ENCODE measurements around the gene IMMP2L. TPM values are rescaled to one million over a fixed set of nuclear protein-coding genes. Genes with fewer than 3 reads are reported as not detected.

The IMMP2L gene
- polyA plus RNA-seq, 2 of the 4 experiments (the other 2 are of a cell fraction): 16.1 to 23.8 TPM

DNA sequence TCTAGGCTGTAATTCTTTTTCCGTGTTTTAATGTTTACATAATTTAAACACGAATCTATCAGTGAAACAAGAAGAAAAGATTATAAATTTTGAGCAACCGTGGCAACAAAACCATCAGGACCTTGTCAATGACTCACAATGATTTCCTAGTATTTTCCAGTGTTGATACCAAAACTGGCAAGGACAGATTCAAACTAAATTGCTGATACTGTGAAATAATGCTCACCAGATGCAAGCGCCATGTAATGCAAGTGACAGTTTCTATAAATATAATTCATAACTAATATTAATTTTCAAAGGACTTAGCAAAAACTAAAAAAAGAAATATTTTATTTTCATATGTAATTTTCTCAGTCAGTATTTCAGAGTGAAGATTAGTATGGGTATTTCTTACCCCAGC lies 267.8 kb downstream of the IMMP2L start:
- H3K27ac ChIP-seq: no peak overlapping the region
- DNase-seq (ENCODE audit: low read depth in 1 of 2, low spot score in 1 of 2) (no peak), ATAC-seq (no peak), FAIRE-seq (no peak)
- H3K9me3 ChIP-seq: no peaks in the 10 kb centered on the region
- no peak overlapping the region for H3K4me2 ChIP-seq
- H3K4me1 ChIP-seq: peaks cover 4% of the 10 kb centered on the region; the same call in 2 of the 3 replicates
- 72% methylated on average over 4 of the region's 4 CpGs for WGBS (ENCODE audit: missing lambda C conversion rate)
- CTCF ChIA-PET: no interaction called here
- TF ChIP-seq PHF8 (IDR thresholded peaks at IDR 0.05; ENCODE audit: borderline replicate concordance, low read depth) (no peak), ZNF302 (CRISPR knock-in tag; IDR thresholded peaks at IDR 0.05) (no peak), SMC3 (IDR thresholded peaks at IDR 0.05) (no peak), RCOR1 (IDR thresholded peaks at IDR 0.05; ENCODE audit: low read depth, low read length) (no peak), CBX8 (IDR thresholded peaks at IDR 0.05) (no peak), NFE2L2 (conservative IDR thresholded peaks at IDR 0.05; ENCODE audit: low read length) (no peak), MAFK (IDR thresholded peaks at IDR 0.05; ENCODE audit: partially characterized antibody) (peak; percentile 31)
- TF ChIP-seq, protein P1, sequence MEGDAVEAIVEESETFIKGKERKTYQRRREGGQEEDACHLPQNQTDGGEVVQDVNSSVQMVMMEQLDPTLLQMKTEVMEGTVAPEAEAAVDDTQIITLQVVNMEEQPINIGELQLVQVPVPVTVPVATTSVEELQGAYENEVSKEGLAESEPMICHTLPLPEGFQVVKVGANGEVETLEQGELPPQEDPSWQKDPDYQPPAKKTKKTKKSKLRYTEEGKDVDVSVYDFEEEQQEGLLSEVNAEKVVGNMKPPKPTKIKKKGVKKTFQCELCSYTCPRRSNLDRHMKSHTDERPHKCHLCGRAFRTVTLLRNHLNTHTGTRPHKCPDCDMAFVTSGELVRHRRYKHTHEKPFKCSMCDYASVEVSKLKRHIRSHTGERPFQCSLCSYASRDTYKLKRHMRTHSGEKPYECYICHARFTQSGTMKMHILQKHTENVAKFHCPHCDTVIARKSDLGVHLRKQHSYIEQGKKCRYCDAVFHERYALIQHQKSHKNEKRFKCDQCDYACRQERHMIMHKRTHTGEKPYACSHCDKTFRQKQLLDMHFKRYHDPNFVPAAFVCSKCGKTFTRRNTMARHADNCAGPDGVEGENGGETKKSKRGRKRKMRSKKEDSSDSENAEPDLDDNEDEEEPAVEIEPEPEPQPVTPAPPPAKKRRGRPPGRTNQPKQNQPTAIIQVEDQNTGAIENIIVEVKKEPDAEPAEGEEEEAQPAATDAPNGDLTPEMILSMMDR (IDR thresholded peaks at IDR 0.05): no peak
- H3K4me3 ChIP-seq: no peak overlapping the region
- POLR2A ChIA-PET: no interaction called here

DNA sequence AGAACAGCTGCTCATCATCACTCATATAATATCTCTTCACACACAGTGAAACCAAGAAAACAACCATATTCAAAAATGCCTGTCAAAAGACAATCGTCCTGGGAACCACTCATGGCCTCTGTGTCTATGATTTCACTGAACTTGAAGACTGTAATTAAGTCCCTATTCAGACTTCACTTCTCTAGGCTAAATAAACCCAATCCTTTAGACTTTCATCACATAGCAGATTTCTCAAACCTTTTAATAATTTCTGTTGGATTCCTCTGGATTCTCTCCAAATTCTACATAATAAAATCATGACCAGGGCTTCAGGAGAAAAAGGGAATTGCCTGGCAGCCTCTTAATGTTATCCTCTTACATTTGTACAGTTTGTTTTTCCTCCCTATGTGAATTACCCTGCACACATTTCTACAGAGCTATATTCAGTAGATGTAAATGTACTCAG lies 270.2 kb downstream of the IMMP2L start:
- FAIRE-seq: no peak
- no peak for ATAC-seq
- Histone ChIP-seq H3K4me1 (peaks cover 4% of the 10 kb centered on the region; the same call in 2 of the 3 replicates), H3K4me2 (no peak overlapping the region), H3K4me3 (no peak overlapping the region), H3K9me3 (no peaks in the 10 kb centered on the region), H3K27ac (no peak overlapping the region)
- WGBS (ENCODE audit: missing lambda C conversion rate): 47% methylated on average over 1 of the region's 1 CpG
- no peak for DNase-seq (ENCODE audit: low read depth in 1 of 2, low spot score in 1 of 2)
- ChIA-PET CTCF (no interaction called here), POLR2A (no interaction called here)
- no peak for TF ChIP-seq RARB (CRISPR knock-in tag; IDR thresholded peaks at IDR 0.05)
- no peak for TF ChIP-seq TP53 (CRISPR knock-in tag; IDR thresholded peaks at IDR 0.05)
- TF ChIP-seq, protein P1 (IDR thresholded peaks at IDR 0.05): no peak
- TF ChIP-seq ESRRA (IDR thresholded peaks at IDR 0.05; ENCODE audit: borderline replicate concordance, low read length): no peak
- TF ChIP-seq POLR2AphosphoS2 (conservative IDR thresholded peaks at IDR 0.05; ENCODE audit: low read length): no peak
- no peak for TF ChIP-seq EHMT2 (IDR thresholded peaks at IDR 0.05; ENCODE audit: low read depth)
- TF ChIP-seq, protein P2, sequence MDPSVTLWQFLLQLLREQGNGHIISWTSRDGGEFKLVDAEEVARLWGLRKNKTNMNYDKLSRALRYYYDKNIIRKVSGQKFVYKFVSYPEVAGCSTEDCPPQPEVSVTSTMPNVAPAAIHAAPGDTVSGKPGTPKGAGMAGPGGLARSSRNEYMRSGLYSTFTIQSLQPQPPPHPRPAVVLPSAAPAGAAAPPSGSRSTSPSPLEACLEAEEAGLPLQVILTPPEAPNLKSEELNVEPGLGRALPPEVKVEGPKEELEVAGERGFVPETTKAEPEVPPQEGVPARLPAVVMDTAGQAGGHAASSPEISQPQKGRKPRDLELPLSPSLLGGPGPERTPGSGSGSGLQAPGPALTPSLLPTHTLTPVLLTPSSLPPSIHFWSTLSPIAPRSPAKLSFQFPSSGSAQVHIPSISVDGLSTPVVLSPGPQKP (IDR thresholded peaks at IDR 0.05; ENCODE audit: low read depth, low read length): no peak
- TF ChIP-seq JUNB (IDR thresholded peaks at IDR 0.05): no peak
- TF ChIP-seq CBX8 (IDR thresholded peaks at IDR 0.05): no peak
- no peak for TF ChIP-seq FOXS1 (CRISPR knock-in tag; IDR thresholded peaks at IDR 0.05)
- no peak for TF ChIP-seq PBX3 (IDR thresholded peaks at IDR 0.05)
- TF ChIP-seq HES2 (IDR thresholded peaks at IDR 0.05): no peak
- no peak for TF ChIP-seq TFCP2L1 (CRISPR knock-in tag; IDR thresholded peaks at IDR 0.05)
- TF ChIP-seq SMC3 (IDR thresholded peaks at IDR 0.05): no peak
- TF ChIP-seq, protein P3, sequence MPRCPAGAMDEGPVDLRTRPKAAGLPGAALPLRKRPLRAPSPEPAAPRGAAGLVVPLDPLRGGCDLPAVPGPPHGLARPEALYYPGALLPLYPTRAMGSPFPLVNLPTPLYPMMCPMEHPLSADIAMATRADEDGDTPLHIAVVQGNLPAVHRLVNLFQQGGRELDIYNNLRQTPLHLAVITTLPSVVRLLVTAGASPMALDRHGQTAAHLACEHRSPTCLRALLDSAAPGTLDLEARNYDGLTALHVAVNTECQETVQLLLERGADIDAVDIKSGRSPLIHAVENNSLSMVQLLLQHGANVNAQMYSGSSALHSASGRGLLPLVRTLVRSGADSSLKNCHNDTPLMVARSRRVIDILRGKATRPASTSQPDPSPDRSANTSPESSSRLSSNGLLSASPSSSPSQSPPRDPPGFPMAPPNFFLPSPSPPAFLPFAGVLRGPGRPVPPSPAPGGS (IDR thresholded peaks at IDR 0.05): no peak
- TF ChIP-seq BHLHE40 (IDR thresholded peaks at IDR 0.05; ENCODE audit: low read depth, low read length): no peak
- no peak for TF ChIP-seq HEYL (CRISPR knock-in tag; IDR thresholded peaks at IDR 0.05)

All from A549 (cell line).